ENCODE data around the gene TPO.

TPO gene

DNA sequence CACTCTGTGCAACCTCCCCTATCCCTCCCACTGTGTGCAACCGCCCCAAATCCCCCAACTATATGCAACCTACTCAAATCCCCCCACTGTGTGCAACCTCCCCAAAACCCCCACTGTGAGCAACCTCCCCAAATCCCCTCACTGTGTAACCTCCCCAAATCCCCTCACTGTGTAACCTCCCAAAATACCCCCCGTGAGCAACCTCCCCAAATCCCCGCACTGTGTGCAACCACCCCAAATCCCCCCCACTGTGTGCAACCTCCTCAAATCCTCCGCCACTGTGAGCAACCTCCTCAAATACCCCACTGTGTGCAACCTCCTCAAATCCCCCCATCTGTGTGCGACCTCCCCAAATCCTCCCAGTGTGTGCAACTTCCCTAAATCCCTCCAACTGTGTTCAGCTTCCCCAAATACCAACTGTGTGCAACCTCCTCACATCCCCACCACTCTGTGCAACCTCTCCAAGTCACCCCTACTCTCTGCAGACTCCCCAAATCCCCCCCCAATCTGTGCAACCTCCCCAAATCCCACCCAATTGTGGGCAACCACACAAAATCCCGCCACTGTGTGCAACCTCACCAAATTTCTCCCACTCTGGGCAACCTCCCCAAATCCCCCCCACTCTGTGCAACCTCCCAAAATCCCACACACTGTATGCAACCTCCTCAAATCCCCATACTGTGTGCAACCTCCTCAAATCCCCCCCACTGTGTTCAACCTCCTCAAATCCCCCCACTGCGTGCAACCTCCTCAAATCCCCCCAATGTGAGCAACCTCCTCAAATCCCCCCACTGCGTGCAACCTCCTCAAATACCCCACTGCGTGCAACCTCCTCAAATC lies 114.1 kb downstream of the TPO start:
- DNase-seq (ENCODE audit: low spot score): peak; percentile 23
- TF ChIP-seq, protein P1, sequence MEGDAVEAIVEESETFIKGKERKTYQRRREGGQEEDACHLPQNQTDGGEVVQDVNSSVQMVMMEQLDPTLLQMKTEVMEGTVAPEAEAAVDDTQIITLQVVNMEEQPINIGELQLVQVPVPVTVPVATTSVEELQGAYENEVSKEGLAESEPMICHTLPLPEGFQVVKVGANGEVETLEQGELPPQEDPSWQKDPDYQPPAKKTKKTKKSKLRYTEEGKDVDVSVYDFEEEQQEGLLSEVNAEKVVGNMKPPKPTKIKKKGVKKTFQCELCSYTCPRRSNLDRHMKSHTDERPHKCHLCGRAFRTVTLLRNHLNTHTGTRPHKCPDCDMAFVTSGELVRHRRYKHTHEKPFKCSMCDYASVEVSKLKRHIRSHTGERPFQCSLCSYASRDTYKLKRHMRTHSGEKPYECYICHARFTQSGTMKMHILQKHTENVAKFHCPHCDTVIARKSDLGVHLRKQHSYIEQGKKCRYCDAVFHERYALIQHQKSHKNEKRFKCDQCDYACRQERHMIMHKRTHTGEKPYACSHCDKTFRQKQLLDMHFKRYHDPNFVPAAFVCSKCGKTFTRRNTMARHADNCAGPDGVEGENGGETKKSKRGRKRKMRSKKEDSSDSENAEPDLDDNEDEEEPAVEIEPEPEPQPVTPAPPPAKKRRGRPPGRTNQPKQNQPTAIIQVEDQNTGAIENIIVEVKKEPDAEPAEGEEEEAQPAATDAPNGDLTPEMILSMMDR (IDR thresholded peaks at IDR 0.05; ENCODE audit: poor library complexity, severe bottlenecking): no peak
- no peaks in the 10 kb centered on the region for H3K4me1 ChIP-seq (ENCODE audit: insufficient read depth, poor library complexity, severe bottlenecking)
- H3K4me3 ChIP-seq (ENCODE audit: severe bottlenecking): no peak overlapping the region
- peak; percentile 48; the same call in 1 of the 3 replicates for ATAC-seq (ENCODE audit: low read depth)
- no peaks in the 10 kb centered on the region for H3K27me3 ChIP-seq (ENCODE audit: insufficient read depth, poor library complexity, severe bottlenecking)
- H3K36me3 ChIP-seq (ENCODE audit: low read depth): no peaks in the 10 kb centered on the region
- no peaks in the 10 kb centered on the region for H3K9me3 ChIP-seq (ENCODE audit: severe bottlenecking)
- H3K27ac ChIP-seq (ENCODE audit: poor library complexity, severe bottlenecking): no peak overlapping the region

DNA sequence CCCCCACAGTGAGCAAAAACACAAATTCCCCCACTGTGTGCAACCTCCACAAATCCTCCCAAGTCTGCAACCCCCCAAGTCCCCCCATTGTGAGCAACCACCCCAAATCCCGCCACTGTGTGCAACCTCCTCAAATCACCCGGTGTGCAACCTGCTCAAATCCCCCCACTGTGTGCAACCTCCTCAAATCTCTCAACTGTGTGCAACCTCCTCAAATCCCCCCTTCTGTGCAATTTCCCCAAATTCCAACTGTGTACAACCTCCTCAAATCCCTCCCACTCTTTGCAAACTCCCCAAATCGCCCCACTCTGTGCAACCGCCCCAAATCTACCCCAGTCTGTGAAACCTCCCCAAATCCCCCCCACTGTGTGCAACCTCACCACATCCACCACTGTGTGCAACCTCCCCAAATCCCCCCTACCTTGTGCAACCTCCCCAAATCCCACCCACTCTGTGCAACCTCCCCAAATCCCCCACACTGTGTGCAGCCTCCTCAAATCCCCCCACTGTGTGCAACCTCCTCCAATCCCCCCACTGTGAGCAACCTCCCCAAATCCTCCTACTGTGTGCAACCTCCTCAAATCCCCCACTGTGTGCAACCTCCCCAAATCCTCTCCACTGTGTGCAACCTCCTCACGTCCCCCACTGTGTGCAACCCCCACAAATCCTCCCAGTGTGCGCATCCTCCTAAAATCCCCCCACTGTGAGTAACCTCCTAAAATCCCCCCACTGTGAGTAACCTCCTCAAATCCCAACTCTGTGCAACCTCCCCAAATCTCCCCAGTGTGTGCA lies 115.2 kb downstream of the TPO start:
- H3K27me3 ChIP-seq (ENCODE audit: insufficient read depth, poor library complexity, severe bottlenecking): no peaks in the 10 kb centered on the region
- ATAC-seq (ENCODE audit: low read depth) (no peak), DNase-seq (ENCODE audit: low spot score) (peak; percentile 17)
- no peaks in the 10 kb centered on the region for H3K9me3 ChIP-seq (ENCODE audit: severe bottlenecking)
- H3K36me3 ChIP-seq (ENCODE audit: low read depth): no peaks in the 10 kb centered on the region
- TF ChIP-seq, protein P1 (IDR thresholded peaks at IDR 0.05; ENCODE audit: poor library complexity, severe bottlenecking): no peak
- H3K4me1 ChIP-seq (ENCODE audit: insufficient read depth, poor library complexity, severe bottlenecking): no peaks in the 10 kb centered on the region
- no peak overlapping the region for H3K4me3 ChIP-seq (ENCODE audit: severe bottlenecking)
- no peak overlapping the region for H3K27ac ChIP-seq (ENCODE audit: poor library complexity, severe bottlenecking)

DNA sequence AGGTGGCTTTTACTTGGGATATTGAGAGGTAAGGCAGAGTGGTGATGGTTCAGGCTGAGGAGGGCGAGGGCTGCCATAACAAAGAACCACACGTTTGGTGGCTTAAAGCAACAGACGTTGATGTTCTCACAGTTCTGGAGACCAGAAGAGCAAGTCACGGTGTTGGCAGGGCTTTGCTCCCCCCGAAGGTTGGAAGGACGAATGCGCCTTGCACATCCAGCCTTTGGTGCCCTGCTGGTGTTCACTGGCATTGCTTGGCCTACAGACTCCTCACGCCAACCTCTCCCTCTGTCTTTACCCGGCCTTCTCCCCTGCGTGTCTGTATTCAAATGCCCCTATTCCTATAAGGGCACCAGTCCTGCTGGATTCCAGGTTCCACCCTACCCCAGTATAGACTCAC lies 125.4 kb downstream of the TPO start:
- TF ChIP-seq, protein P1 (IDR thresholded peaks at IDR 0.05; ENCODE audit: poor library complexity, severe bottlenecking): no peak
- H3K9me3 ChIP-seq (ENCODE audit: severe bottlenecking): no peaks in the 10 kb centered on the region
- H3K4me3 ChIP-seq (ENCODE audit: severe bottlenecking): no peak overlapping the region
- no peak for DNase-seq (ENCODE audit: low spot score)
- peak; percentile 35; the same call in 1 of the 3 replicates for ATAC-seq (ENCODE audit: low read depth)
- H3K27me3 ChIP-seq (ENCODE audit: insufficient read depth, poor library complexity, severe bottlenecking): no peaks in the 10 kb centered on the region
- no peak overlapping the region for H3K27ac ChIP-seq (ENCODE audit: poor library complexity, severe bottlenecking)
- no peaks in the 10 kb centered on the region for H3K36me3 ChIP-seq (ENCODE audit: low read depth)
- no peaks in the 10 kb centered on the region for H3K4me1 ChIP-seq (ENCODE audit: insufficient read depth, poor library complexity, severe bottlenecking)

DNA sequence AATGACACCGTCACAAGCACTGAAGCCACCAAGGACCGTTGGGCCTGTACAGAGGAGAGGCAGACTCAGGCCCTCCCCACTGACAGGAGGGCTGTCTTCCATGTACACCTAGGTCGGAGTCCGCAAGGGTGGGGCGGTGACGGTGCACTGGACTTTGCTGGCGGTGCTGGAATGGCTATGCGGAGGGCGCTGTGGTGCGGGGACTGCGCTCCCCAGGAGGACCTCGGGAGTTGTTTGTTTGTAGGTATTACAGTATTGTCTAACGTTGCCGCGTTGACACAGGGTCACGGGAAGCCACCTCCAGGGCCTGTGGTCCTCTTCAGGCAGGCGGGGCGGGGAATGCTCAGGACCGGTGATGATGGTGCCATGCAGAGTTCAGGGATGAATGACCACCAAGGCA lies 126.2 kb downstream of the TPO start:
- TF ChIP-seq, protein P1 (IDR thresholded peaks at IDR 0.05; ENCODE audit: poor library complexity, severe bottlenecking): no peak
- no peak for DNase-seq (ENCODE audit: low spot score)
- no peaks in the 10 kb centered on the region for H3K27me3 ChIP-seq (ENCODE audit: insufficient read depth, poor library complexity, severe bottlenecking)
- no peaks in the 10 kb centered on the region for H3K36me3 ChIP-seq (ENCODE audit: low read depth)
- H3K27ac ChIP-seq (ENCODE audit: poor library complexity, severe bottlenecking): no peak overlapping the region
- no peaks in the 10 kb centered on the region for H3K4me1 ChIP-seq (ENCODE audit: insufficient read depth, poor library complexity, severe bottlenecking)
- no peak overlapping the region for H3K4me3 ChIP-seq (ENCODE audit: severe bottlenecking)
- no peak for ATAC-seq (ENCODE audit: low read depth)
- no peaks in the 10 kb centered on the region for H3K9me3 ChIP-seq (ENCODE audit: severe bottlenecking)

All from RWPE2 (cell line).